Measurements from ENCODE around the gene MYLK4. TPM values are rescaled to one million over a fixed set of nuclear protein-coding genes. Genes with fewer than 3 reads are reported as not detected.

Gene MYLK4
- polyA plus RNA-seq, 1 donor from 2014 or later: 1.3 TPM

DNA sequence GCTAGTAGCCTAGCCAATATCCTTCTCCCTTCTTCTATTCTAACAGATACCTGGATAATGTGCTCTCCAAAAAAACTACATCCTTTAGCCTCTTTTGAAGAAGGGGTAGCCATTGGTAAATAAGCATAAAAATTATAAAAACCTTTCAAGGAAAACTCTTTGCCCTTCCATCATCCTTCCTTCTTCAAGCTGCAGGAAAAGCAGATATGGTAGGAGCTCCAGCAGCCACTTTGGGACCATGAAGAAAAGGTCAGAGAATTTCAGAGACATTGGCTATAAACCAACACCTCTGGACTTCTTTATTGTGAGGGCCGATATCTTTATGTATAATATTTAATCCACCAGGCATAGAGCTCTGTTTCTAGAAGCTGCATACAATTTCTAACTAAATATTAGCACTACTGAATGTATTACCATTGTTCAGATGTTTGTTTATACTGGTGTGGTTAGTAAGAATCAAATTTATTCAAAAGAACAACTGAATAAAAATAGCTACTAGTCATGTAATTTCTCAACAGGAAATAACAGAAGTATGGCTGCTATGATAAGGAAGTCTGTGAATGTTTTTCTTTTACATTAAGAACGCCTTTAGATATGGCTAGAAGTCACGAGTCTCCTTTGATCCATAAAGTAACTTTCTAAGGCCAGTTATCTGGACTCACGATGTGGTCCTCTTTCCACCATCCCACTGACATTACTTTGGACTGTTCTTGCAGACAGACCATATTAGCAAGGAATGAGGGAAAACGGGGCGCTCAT, 32.2 kb downstream of the MYLK4 start:
- H3K9ac ChIP-seq (ENCODE audit: low read length): no peak overlapping the region
- no peaks in the 10 kb centered on the region for H3K9me3 ChIP-seq (ENCODE audit: low read length)
- no peak overlapping the region for H2AFZ ChIP-seq (ENCODE audit: low read depth, low read length)
- no peaks in the 10 kb centered on the region for H3K79me2 ChIP-seq (replicated peaks; ENCODE audit: insufficient read depth, low read length)
- no peak overlapping the region for H3K4me2 ChIP-seq (ENCODE audit: low read length)
- H3K27me3 ChIP-seq (ENCODE audit: insufficient read depth, low read depth, low read length): no peaks in the 10 kb centered on the region
- H3K36me3 ChIP-seq (ENCODE audit: insufficient read depth, low read length): no peaks in the 10 kb centered on the region
- TF ChIP-seq POLR2AphosphoS5 (IDR thresholded peaks at IDR 0.05): no peak
- TF ChIP-seq SMC3 (conservative IDR thresholded peaks at IDR 0.05; ENCODE audit: poor library complexity): no peak
- no peak for TF ChIP-seq TAF1 (IDR thresholded peaks at IDR 0.05; ENCODE audit: low read depth)
- TF ChIP-seq, protein P1, sequence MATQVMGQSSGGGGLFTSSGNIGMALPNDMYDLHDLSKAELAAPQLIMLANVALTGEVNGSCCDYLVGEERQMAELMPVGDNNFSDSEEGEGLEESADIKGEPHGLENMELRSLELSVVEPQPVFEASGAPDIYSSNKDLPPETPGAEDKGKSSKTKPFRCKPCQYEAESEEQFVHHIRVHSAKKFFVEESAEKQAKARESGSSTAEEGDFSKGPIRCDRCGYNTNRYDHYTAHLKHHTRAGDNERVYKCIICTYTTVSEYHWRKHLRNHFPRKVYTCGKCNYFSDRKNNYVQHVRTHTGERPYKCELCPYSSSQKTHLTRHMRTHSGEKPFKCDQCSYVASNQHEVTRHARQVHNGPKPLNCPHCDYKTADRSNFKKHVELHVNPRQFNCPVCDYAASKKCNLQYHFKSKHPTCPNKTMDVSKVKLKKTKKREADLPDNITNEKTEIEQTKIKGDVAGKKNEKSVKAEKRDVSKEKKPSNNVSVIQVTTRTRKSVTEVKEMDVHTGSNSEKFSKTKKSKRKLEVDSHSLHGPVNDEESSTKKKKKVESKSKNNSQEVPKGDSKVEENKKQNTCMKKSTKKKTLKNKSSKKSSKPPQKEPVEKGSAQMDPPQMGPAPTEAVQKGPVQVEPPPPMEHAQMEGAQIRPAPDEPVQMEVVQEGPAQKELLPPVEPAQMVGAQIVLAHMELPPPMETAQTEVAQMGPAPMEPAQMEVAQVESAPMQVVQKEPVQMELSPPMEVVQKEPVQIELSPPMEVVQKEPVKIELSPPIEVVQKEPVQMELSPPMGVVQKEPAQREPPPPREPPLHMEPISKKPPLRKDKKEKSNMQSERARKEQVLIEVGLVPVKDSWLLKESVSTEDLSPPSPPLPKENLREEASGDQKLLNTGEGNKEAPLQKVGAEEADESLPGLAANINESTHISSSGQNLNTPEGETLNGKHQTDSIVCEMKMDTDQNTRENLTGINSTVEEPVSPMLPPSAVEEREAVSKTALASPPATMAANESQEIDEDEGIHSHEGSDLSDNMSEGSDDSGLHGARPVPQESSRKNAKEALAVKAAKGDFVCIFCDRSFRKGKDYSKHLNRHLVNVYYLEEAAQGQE (IDR thresholded peaks at IDR 0.05; ENCODE audit: borderline replicate concordance): no peak
- no peak for TF ChIP-seq EZH2 (IDR thresholded peaks at IDR 0.05; ENCODE audit: borderline replicate concordance, insufficient read depth, low read length, poor library complexity, severe bottlenecking)
- no peak for TF ChIP-seq EP300 (conservative IDR thresholded peaks at IDR 0.05; ENCODE audit: poor library complexity, severe bottlenecking)
- TF ChIP-seq RAD21 (conservative IDR thresholded peaks at IDR 0.05): no peak
- TF ChIP-seq, protein P2, sequence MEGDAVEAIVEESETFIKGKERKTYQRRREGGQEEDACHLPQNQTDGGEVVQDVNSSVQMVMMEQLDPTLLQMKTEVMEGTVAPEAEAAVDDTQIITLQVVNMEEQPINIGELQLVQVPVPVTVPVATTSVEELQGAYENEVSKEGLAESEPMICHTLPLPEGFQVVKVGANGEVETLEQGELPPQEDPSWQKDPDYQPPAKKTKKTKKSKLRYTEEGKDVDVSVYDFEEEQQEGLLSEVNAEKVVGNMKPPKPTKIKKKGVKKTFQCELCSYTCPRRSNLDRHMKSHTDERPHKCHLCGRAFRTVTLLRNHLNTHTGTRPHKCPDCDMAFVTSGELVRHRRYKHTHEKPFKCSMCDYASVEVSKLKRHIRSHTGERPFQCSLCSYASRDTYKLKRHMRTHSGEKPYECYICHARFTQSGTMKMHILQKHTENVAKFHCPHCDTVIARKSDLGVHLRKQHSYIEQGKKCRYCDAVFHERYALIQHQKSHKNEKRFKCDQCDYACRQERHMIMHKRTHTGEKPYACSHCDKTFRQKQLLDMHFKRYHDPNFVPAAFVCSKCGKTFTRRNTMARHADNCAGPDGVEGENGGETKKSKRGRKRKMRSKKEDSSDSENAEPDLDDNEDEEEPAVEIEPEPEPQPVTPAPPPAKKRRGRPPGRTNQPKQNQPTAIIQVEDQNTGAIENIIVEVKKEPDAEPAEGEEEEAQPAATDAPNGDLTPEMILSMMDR (IDR thresholded peaks at IDR 0.05; ENCODE audit: poor library complexity, severe bottlenecking): no peak
- no peak for TF ChIP-seq MXI1 (conservative IDR thresholded peaks at IDR 0.05; ENCODE audit: poor library complexity, severe bottlenecking)
- H3K27ac ChIP-seq (ENCODE audit: low read length): no peak overlapping the region
- H4K20me1 ChIP-seq (ENCODE audit: insufficient read depth): no peaks in the 10 kb centered on the region
- no peaks in the 10 kb centered on the region for H3K9me2 ChIP-seq (ENCODE audit: insufficient read depth, low read length)
- H3K4me3 ChIP-seq (ENCODE audit: low read length): no peak overlapping the region
- no peaks in the 10 kb centered on the region for H3F3A ChIP-seq (ENCODE audit: insufficient read depth, low read length, poor library complexity, severe bottlenecking)

DNA sequence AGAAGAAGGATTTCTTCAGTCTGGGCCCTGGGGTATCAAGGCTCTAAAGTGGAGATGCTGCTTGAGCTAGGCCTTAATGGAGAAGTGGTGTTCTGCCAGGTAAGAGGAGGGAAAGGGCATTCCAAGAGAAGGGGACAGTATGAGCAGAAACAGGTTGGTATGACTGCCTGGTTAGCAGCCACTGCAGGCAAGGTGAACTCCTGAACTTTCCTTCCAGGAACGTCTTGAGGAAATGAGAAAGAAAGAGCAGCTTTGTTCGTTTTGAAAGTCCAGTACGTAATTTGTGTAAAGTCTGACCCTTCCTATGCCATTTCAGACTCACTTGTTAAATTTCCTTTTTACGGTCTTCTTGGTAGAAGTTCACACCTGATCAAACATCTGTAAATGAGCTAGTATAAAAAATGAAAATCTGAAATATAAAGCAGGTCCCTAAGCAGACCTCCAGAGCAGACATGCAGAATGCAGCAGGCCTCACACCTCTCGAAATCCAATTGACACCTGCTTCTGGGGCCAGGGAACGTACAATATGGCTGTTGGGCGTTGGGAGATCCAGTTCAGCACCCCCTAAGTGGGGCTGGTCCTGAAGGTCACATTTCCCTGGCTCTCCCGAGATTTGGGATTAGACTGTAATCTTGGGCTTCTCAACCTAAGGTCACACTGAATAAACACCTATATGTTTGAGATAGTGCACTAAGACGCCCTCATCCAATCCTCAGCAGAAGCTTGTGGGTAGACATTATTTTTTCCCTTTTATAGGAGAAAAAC, 33.6 kb downstream of the MYLK4 start:
- Histone ChIP-seq H2AFZ (ENCODE audit: low read depth, low read length) (no peak overlapping the region), H3K9ac (ENCODE audit: low read length) (no peak overlapping the region), H3F3A (ENCODE audit: insufficient read depth, low read length, poor library complexity, severe bottlenecking) (no peaks in the 10 kb centered on the region), H4K20me1 (ENCODE audit: insufficient read depth) (no peaks in the 10 kb centered on the region), H3K9me3 (ENCODE audit: low read length) (no peaks in the 10 kb centered on the region), H3K4me3 (ENCODE audit: low read length) (no peak overlapping the region), H3K27me3 (ENCODE audit: insufficient read depth, low read depth, low read length) (no peaks in the 10 kb centered on the region), H3K4me2 (ENCODE audit: low read length) (no peak overlapping the region), H3K36me3 (ENCODE audit: insufficient read depth, low read length) (no peaks in the 10 kb centered on the region), H3K9me2 (ENCODE audit: insufficient read depth, low read length) (no peaks in the 10 kb centered on the region), H3K79me2 (replicated peaks; ENCODE audit: insufficient read depth, low read length) (no peaks in the 10 kb centered on the region), H3K27ac (ENCODE audit: low read length) (no peak overlapping the region)
- no peak for TF ChIP-seq RAD21 (conservative IDR thresholded peaks at IDR 0.05)
- TF ChIP-seq TAF1 (IDR thresholded peaks at IDR 0.05; ENCODE audit: low read depth): no peak
- TF ChIP-seq, protein P1 (IDR thresholded peaks at IDR 0.05; ENCODE audit: borderline replicate concordance): no peak
- TF ChIP-seq EZH2 (IDR thresholded peaks at IDR 0.05; ENCODE audit: borderline replicate concordance, insufficient read depth, low read length, poor library complexity, severe bottlenecking): no peak
- no peak for TF ChIP-seq MXI1 (conservative IDR thresholded peaks at IDR 0.05; ENCODE audit: poor library complexity, severe bottlenecking)
- no peak for TF ChIP-seq EP300 (conservative IDR thresholded peaks at IDR 0.05; ENCODE audit: poor library complexity, severe bottlenecking)
- no peak for TF ChIP-seq POLR2AphosphoS5 (IDR thresholded peaks at IDR 0.05)
- TF ChIP-seq, protein P2 (IDR thresholded peaks at IDR 0.05; ENCODE audit: poor library complexity, severe bottlenecking): no peak
- TF ChIP-seq SMC3 (conservative IDR thresholded peaks at IDR 0.05; ENCODE audit: poor library complexity): no peak
